Measurements from ENCODE around the gene RCN2. TPM values are rescaled to one million over a fixed set of nuclear protein-coding genes. Genes with fewer than 3 reads are reported as not detected.

The RCN2 gene
- total RNA-seq, 2 donors from 2014 or later, result 51.4 to 66.9 TPM

DNA sequence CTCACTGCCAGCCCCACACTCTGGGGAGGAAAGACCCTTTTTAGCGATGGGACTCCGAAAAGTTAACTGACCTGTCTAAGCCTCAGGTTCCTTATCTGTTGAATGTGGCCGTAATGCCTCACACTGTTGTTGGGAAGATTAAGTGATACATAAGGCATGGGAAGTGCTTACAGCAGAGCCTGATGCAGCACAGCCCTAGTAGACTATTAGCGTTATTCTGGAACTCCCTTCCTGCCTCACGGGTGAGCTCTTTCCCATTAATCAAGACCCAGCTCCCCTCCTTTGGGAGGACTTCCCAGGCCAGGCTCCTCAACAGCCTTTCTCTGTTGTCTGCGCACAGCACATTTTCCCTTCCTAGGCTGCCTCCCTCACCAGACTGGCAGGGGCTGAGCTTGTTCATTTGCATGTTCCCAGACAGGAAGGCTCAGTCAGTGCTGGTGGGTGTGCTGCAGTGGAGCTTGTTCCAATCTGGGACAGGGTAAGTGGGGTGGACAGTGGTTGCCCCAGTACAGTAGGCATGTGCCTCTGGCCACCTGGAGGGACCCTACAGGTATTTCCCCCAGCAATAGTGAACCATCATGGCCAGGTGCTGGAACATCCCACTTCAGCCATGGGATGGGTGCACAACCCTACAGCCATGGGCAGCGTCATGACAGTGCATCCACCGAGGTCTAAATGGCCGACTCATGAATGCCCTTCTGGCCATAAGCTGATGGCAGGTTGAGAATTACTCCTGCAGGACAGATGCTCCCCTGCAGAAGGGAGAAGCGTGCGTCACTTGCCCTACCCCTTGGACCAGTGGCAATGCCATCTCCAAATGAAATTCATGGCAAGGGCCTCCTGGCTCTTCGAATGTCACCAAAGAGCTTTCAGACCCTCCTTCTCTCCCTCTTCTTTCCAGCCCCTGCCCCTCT, 57.6 kb downstream of the RCN2 start:
- no peak for DNase-seq (ENCODE audit: low spot score)
- no peak for ATAC-seq (ENCODE audit: insufficient number of reproducible peaks, low FRiP score, low read depth)
- H3K4me3 ChIP-seq, result no peak overlapping the region
- H3K36me3 ChIP-seq, result no peaks in the 10 kb centered on the region
- no peaks in the 10 kb centered on the region for H3K27me3 ChIP-seq (replicated peaks; ENCODE audit: insufficient read depth)
- peak overlapping the region in 1 of 2 donors; percentile 15 for H3K27ac ChIP-seq
- no peaks in the 10 kb centered on the region for H3K9me3 ChIP-seq
- TF ChIP-seq, protein P1, sequence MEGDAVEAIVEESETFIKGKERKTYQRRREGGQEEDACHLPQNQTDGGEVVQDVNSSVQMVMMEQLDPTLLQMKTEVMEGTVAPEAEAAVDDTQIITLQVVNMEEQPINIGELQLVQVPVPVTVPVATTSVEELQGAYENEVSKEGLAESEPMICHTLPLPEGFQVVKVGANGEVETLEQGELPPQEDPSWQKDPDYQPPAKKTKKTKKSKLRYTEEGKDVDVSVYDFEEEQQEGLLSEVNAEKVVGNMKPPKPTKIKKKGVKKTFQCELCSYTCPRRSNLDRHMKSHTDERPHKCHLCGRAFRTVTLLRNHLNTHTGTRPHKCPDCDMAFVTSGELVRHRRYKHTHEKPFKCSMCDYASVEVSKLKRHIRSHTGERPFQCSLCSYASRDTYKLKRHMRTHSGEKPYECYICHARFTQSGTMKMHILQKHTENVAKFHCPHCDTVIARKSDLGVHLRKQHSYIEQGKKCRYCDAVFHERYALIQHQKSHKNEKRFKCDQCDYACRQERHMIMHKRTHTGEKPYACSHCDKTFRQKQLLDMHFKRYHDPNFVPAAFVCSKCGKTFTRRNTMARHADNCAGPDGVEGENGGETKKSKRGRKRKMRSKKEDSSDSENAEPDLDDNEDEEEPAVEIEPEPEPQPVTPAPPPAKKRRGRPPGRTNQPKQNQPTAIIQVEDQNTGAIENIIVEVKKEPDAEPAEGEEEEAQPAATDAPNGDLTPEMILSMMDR (IDR thresholded peaks at IDR 0.05), result no peak
- H3K4me1 ChIP-seq (ENCODE audit: control insufficient read depth in 1 of 2, low read depth in 2 of 2), result no peaks in the 10 kb centered on the region

DNA sequence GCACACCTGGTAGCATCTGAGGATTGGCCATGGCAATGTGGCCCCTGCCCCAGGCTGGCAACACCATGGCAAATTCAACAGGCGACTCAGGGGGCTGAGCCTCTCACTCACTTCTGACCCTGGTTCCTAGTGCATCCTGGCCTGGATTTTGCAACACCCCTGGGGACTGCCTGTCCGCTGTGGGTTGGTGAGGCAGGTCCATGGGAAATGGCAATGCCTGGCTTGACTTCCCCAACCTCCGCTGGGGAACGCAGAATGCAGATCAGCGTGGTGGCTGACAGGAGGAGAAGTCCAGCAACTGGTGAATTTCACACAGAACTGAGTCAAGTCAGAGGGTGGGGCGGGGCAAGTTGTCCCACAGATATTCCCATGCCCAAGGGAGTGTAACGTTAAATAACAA, 59.5 kb downstream of the RCN2 start:
- TF ChIP-seq, protein P1 (IDR thresholded peaks at IDR 0.05), result no peak
- Histone ChIP-seq H3K4me1 (ENCODE audit: control insufficient read depth in 1 of 2, low read depth in 2 of 2) (peaks cover 11 to 19% of the 10 kb centered on the region in 2 donors), H3K27ac (no peak overlapping the region), H3K4me3 (no peak overlapping the region), H3K27me3 (replicated peaks; ENCODE audit: insufficient read depth) (no peaks in the 10 kb centered on the region), H3K36me3 (no peaks in the 10 kb centered on the region), H3K9me3 (no peaks in the 10 kb centered on the region)
- DNase-seq (ENCODE audit: low spot score) (no peak), ATAC-seq (ENCODE audit: insufficient number of reproducible peaks, low FRiP score, low read depth) (no peak)

DNA sequence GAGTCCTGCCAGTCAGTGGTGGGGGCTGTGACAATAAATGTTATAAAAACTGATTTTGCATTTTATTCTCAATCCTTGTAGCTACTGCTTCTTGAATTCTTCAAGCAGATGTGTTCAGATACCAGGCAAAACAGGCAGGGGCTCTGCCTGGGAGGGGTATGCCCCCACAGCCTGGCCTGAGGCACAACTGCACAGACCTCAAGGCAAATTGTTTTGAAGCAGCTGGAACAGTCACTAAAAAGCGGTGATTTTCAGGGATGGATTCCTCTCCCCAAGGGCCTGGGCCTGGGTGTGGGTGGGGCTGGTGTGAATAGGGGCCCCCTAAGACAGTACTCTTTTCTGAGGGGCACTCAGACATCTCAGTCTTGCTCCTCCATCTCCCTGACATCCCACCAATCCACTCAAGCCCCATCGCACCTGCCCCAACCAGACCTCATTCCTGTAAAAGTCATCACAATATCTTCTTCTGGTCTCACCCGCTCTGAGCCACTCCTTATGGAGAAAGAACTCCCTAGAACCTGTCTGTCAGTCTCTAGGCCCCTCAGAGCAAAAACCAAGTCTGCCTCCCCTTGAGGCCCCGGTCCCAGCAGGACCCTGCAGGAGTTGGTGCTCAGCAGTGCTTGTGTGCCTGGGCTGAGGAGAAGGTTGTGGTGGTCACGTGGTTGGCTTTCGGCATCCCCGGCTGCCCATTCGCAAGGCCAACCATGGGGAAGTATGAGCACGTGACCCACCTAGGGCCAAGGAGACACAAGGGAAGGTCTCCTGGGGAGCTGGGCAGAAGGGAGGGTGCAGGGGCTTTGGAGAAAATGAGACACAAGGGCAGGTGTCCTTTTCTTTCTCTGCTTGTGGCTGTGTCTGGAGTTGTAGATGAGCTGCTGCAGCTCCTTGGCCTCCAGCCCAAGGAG, 60.4 kb downstream of the RCN2 start:
- ATAC-seq (ENCODE audit: insufficient number of reproducible peaks, low FRiP score, low read depth), result no peak
- H3K27ac ChIP-seq, result no peak overlapping the region
- peaks cover 20 to 28% of the 10 kb centered on the region in 2 donors for H3K4me1 ChIP-seq (ENCODE audit: control insufficient read depth in 1 of 2, low read depth in 2 of 2)
- no peak overlapping the region for H3K4me3 ChIP-seq
- DNase-seq (ENCODE audit: low spot score), result no peak
- no peaks in the 10 kb centered on the region for H3K36me3 ChIP-seq
- H3K9me3 ChIP-seq, result no peaks in the 10 kb centered on the region
- TF ChIP-seq, protein P1 (IDR thresholded peaks at IDR 0.05), result no peak
- H3K27me3 ChIP-seq (replicated peaks; ENCODE audit: insufficient read depth), result no peaks in the 10 kb centered on the region

DNA sequence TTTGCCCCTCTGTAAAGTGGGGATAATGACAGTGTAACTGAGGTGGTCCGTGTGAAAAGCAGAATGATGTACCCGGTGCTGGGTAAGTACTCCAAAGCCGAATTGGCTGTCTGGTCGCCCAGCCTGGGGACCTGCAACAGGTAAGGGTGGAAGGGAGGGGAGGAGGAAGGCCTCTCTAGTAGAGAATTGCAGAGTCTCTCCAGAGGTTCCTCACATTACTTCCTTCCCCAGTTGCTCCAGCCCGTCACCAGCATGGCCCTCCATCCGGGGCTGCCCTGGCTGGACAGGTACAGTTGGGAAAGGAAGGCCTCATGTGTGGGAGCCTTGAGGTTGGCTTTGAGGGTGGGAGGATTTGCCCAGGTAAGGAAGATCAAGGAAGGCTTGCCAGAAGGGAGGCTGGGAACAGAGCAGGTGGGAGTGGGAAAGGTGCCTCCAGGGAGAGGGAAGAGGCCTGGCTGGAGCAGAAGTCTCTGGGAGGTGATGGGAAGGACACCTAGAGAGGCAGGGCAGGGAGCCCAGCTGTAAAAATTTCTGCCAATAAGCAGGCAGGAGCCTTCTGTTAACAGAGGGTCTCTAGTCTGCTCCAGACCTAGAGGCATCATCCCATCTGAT, 61.7 kb downstream of the RCN2 start:
- ATAC-seq (ENCODE audit: insufficient number of reproducible peaks, low FRiP score, low read depth) (no peak), DNase-seq (ENCODE audit: low spot score) (no peak)
- TF ChIP-seq, protein P1 (IDR thresholded peaks at IDR 0.05), result no peak
- no peaks in the 10 kb centered on the region for H3K36me3 ChIP-seq
- H3K4me1 ChIP-seq (ENCODE audit: control insufficient read depth in 1 of 2, low read depth in 2 of 2), result peaks cover 22 to 40% of the 10 kb centered on the region in 2 donors
- no peaks in the 10 kb centered on the region for H3K9me3 ChIP-seq
- no peak overlapping the region for H3K4me3 ChIP-seq
- no peak overlapping the region for H3K27ac ChIP-seq
- H3K27me3 ChIP-seq (replicated peaks; ENCODE audit: insufficient read depth), result no peaks in the 10 kb centered on the region
